Cardiac fibroblast (primary cell): ENCODE data around the gene INPP5F.

Experiments used
- DNase-seq, 2 donors: peaks; one replicate each; pipeline versions ENCODE4 v3.0.0 to v3.0.0-alpha.2; 2010; ENCODE audit warnings: low read depth in 2 of 2
- H3K4me3 ChIP-seq, 2 donors: replicated peaks in 1 of 2; 1 replicate in 1 of 2; 2 replicates in 1 of 2; pipeline ENCODE4 v1.5.1; 2011; ENCODE audit warnings: low read depth in 2 of 2, low read length in 2 of 2, mild to moderate bottlenecking in 2 of 2, moderate library complexity in 1 of 2
- CTCF ChIP-seq: IDR thresholded peaks from one replicate; pipeline ENCODE4 v1.5.1; 2011; ENCODE audit warnings: low read depth, mild to moderate bottlenecking, low read length, inconsistent platforms

INPP5F gene

GRCh38 chr10:119753309-119753708, 27.5 kb downstream of the INPP5F start:
- TF ChIP-seq CTCF: no peak
- DNase-seq: no peak
- no peak overlapping the region for H3K4me3 ChIP-seq

DNA sequence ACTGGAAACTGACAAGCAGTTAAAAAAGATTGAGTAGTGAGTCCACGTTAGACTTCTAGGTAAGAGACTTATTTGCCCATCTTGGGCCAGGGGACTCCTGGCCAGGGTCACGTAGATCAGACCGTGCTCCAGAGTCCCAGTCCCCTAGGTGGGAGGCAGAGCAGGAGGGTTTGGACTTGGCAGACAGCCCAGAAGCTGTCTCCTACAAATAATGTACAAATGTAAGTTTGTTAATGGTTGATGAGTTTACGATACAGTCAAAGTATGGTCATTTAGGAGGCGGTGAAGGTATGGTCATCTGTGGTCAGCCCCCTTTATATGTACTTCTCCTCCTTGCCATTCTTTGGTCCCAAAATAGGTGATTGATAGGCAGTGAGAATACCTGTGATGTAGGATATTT, 28.2 kb downstream of the INPP5F start:
- no peak for DNase-seq
- TF ChIP-seq CTCF: no peak
- no peak overlapping the region for H3K4me3 ChIP-seq

- DNase-seq: no peak
- TF ChIP-seq CTCF: no peak
These were observed 29.1 kb downstream of the INPP5F start for GRCh38 chr10:119754936-119755335.

GRCh38 chr10:119755446-119755845, 29.6 kb downstream of the INPP5F start:
- H3K4me3 ChIP-seq: no peak overlapping the region
- DNase-seq: peak in 1 of 2 donors; percentile 55
- TF ChIP-seq CTCF: no peak

More at GRCh38 chr10:119754936-119755335, 29.1 kb downstream of the INPP5F start:
- H3K4me3 ChIP-seq: no peak overlapping the region

DNA sequence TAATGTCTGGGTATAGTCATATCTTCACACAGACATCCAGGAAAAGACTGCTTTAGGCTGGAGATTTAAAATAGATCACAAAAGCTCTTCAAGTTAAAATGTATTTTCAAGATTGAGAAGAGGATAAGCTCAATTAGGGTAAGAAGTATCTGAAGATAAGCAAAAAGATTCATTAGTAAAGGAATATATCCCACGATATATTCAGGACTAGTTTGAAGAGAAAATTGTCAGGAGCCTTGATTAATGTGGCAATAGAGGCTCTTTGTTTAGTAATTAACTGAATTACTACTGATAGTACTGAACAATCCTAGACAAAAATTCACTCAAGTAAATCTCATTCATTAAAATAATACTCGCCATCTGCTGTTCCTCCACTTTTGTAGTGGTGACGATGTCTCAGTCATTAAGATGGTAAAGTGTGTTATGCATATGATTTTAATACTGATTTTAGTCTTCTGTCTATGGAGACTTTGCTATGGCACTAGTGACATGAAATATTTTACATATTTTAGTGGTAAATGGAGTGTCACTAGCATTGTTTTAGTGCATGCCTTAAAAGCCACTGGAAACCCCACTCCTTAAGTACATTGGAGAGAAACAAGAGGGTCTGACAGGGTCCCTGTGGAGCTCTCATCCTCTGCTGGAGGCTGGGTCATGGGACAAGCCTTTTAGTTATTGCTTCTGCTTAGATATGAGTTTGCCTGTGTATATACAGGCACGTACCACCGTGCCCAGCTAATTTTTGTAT, 32.8 kb downstream of the INPP5F start:
- DNase-seq: no peak
- no peak for TF ChIP-seq CTCF
- no peak overlapping the region for H3K4me3 ChIP-seq

GRCh38 chr10:119759832-119760231, 34.0 kb downstream of the INPP5F start:
- peak in 1 of 2 donors; percentile 48 for DNase-seq
- no peak overlapping the region for H3K4me3 ChIP-seq
- no peak for TF ChIP-seq CTCF

- TF ChIP-seq CTCF: no peak
- no peak overlapping the region for H3K4me3 ChIP-seq
- DNase-seq: peak; percentile 79
These were observed 35.3 kb downstream of the INPP5F start for GRCh38 chr10:119761106-119761505.
